Purkinje cell (primary cell): Measurements from ENCODE around the gene PRRG4. TPM values are rescaled to one million over a fixed set of nuclear protein-coding genes. Genes with fewer than 3 reads are reported as not detected.

ENCODE experiments used
- polyA plus RNA-seq: library from polyadenylated mRNA; unstranded; fragments of >200 nt; fragmentation: Nextera tagmentation; gene quantifications from 2 replicates; pipeline ENCODE4 v1.2.1, GENCODE V29; 2014

The PRRG4 gene
- polyA plus RNA-seq: 0.07 and 0.36 TPM in 2 replicates

DNA sequence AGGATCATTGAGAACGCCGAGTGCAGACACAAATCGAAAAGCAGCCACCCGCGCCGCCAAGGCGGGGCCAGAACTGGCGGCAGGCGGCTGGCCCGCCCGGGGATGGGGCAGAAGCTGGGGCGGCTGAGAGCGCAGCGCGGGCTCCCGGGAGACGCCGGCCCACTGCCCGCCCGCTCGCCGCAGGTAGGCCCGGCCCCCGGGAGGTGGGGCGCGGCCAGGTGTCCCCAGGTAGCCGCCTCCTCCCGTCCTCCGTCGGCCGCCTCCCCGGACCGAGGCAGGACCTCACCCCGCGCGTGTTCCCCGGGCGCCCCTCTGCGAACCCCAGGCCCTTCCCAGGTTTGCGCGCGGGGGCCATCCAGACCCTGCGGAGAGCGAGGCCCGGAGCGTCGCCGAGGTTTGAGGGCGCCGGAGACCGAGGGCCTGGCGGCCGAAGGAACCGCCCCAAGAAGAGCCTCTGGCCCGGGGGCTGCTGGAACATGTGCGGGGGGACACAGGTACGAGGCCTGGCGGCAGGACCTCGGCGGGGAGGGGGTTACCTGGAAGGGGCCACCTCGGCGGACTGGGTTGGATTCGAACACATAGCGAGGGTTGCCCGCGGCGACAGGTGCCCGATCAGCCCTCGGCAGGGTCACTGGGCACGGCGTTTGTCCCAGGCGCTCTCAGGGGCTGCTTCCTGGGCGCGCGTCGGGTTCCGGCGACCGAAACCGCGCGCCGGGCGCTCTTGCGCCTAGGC lies at the start of gene PRRG4:
Gene PRRG4, plus strand, starts transcription at position 248 of the 733 bp plus-strand sequence. CDS start 603 bp downstream, outside the sequence.

GRCh38 chr11:32794439-32794838 lies 35.3 kb upstream of the PRRG4 start, which contains the start of gene CCDC73:
Gene CCDC73 (minus strand): TSS chr11:32794662. CDS start chr11:32760243, 34,419 bp downstream.

DNA sequence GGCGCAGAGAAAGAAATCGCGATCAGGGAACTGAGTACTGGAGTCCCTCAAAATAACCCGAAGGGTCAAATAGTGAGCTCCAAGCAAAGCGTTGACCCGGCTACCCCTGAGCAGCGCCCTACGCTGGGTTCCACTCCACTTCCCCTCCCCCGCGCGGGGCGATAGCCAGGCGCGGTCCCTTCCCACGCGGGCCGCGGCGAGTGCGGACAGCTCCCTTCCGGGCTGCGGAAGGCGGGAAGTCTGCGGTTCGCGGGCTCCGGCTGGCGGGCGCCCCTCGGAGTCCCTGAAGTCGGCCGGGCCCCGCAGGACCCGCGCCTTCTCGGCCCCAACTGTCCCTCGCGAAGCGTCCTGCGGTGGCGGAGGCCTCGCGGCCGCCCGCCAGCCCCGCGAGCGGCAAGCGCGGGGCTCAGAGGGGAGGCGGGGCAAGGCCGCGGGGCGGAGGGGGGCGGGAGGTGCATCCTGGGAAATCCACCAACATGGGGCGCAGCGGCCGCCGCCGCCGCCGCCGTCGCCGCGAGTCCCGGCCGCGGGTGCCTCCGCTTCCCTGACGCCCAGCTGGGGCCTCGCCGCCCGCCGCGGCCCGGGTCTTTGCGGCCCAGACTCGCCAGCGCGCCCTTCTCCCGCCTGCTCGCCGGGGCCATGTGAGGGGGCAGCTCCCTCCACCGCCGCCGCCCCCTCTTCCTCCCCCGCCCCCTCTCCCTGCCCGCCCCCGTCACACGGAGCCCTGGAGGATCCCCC lies 62.8 kb downstream of the PRRG4 start, which contains the start of gene QSER1:
Gene QSER1, plus strand, starts transcription at position 457 of the 738 bp plus-strand sequence. CDS start 315 bp downstream, outside the sequence.

Other genes with a start within 250 kb of the PRRG4 start
- 217 and 302 TPM in 2 replicates for gene EIF3M, start 246.1 kb upstream of the PRRG4 start, polyA plus RNA-seq
- gene CCDC73, start 35.3 kb upstream of the PRRG4 start, polyA plus RNA-seq: 0.40 and 0.91 TPM in 2 replicates
- gene QSER1, start 62.9 kb downstream of the PRRG4 start, polyA plus RNA-seq: 2.2 and 4.9 TPM in 2 replicates
- 0.95 TPM in 1 of 2 replicates, not detected in the other for gene DEPDC7, start 186.0 kb downstream of the PRRG4 start, polyA plus RNA-seq
- gene TCP11L1, start 209.6 kb downstream of the PRRG4 start, polyA plus RNA-seq: 6.5 and 6.7 TPM in 2 replicates